NCI-H1105 treated with DMSO at 0.1 percent for 48 hours (cell line): Measurements from ENCODE around the gene UPK3A.
A peak's percentile ranks its signal among the peaks of the same experiment; 100 is the strongest.
"Not testable (repeated sequence)": the region's sequence is repeated elsewhere in the genome, so short reads cannot be mapped to it uniquely, and the experiment has no call there.

ENCODE experiments used
- DNase-seq: peaks from one replicate; lab custom pipeline; 2025; lab: John Stamatoyannopoulos, UW

UPK3A gene

DNA sequence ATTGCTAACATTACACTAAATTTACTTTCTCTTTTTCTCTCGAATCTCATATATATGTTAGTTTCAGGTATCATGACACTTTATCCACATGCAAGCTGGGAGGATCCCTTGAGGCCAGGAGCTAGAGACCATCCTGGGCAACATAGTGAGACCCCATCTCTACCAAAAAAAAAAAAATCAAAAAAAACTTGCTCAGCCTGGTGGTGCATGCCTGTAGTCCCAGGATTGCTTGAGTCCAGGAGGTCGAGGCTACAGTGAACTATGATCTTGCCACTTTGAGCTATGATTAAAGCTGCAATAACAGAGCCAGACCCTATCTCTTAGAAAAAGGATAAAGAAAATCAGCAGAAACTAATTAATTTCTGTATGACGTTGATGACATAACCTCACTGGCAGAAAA, 3.7 kb upstream of the UPK3A start:
- no peak for DNase-seq

- DNase-seq, result no peak
These were observed 712 bp downstream of the UPK3A start for GRCh38 chr22:45285263-45286058.

DNA sequence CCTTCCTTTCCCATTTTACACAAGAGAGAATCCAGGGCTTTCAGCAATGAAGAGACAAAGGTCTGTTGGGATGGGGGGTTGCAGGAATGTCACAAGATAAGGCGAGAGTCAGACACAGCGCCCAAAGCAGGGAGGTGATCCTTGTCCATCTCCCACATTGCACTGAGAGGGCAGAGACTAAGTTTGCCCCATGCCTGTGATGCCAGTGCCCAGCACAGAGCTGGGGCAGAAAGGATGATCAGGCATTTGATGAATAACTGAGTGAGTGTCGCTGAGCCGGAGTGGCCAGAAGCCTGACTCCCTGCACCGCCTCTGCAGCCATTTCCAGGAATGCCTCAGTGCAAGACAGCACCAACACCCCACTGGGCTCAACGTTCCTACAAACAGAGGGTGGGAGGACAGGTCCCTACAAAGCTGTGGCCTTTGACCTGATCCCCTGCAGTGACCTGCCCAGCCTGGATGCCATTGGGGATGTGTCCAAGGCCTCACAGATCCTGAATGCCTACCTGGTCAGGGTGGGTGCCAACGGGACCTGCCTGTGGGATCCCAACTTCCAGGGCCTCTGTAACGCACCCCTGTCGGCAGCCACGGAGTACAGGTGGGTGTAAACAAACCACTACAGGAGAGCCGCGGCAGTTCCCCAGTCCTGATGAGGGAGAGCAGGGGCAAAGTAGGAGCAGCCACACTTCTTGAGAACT, 2.3 kb downstream of the UPK3A start:
- DNase-seq, result no peak

DNA sequence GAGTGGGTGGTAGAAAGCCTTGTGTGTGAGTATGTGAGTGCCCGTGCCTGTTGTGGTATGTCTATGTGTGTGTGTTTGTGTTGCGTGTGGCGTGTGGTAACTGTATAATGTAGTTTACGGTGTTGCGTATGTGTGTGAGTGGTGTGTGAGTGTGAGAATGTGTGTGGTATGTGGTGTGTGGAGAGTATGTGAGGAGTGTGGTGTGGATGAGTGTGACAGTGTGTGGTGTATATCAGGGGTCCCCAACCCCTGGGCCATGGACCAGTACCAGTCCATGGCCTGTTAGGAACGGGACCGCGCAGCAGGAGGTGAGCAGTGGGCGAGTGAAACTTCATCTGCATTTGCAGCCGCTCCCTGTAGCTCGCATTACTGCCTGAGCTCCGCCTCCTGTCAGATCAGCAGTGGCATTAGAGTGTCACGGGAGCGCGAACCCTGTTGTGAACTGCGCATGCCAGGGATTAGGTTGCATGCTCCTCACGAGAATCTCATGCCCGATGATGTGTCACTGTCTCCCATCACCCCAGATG, 5.7 kb downstream of the UPK3A start:
- DNase-seq, result peak; percentile 19

DNA sequence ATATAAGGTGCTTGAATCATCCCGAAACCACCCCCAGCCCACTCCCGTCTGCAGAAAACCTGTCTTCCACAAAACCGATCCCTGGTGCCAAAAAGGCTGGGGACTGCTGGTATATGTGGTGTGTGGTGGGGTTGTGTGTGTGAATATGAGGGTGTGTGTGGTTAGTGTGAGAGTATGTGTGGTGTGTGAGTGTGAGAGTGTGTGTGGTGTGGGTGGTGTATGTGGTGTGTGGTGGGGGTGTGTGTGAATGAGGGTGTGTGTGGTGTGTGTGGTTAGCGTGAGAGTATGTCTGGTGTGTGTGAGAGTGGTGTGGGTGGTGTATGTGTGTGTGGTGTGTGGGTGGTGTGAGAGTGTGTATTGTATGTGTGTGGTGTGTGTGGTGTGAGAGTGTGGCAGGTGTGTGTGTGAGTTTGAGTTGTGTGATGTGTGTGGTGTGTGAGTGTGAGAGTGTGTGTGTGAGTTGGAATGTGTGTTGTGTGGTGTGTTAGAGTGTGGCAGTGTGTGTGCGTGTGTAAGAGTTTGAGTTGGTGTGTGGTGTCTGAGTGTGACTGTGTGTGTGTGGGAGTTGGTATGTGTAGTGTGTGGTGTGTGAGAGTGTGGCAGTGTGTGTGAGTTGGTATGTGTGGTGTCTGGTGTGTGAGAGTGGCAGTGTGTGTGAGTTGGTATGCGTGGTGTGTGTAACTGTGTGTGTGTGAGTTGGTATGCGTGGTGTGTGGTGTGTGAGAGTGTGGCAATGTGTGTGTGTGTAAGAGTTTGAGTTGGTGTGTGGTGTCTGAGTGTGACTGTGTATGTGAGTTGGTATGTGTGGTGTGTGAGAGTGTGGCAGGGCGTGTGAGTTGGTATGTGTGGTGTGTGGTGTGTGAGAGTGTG, 6.5 kb downstream of the UPK3A start:
- no peak for DNase-seq

- DNase-seq, result no peak
These were observed 7.2 kb downstream of the UPK3A start for GRCh38 chr22:45291931-45292290.

DNA sequence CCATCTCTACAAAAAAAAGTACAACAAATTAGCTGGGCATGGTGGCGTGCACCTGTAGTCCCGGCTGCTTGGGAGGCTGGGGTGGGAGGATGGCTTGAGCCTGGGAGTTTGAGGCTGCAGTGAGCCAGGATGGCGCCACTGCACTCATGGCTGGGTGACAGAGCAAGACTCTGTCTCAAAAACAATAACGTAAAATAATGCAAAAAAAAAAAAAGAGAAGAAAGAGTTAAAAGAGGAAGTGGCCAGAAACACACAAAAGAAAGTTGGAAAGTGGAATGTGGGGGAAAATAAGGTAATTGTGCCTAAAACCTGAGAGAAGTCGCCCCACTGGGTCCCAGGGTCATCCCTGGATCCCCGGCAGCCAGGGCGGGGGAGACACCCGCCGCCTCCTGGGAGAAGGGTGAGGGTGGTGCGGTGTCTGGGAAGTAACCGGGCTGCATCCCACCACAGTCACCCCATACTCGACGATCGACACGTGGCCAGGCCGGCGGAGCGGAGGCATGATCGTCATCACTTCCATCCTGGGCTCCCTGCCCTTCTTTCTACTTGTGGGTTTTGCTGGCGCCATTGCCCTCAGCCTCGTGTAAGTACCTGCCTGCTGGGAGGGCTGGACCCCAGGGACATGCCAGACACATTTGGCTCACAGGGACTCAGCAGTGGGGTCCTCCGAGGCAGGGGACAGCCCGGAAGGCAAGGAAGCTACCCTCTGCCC, 8.1 kb downstream of the UPK3A start:
- DNase-seq, result no peak

DNA sequence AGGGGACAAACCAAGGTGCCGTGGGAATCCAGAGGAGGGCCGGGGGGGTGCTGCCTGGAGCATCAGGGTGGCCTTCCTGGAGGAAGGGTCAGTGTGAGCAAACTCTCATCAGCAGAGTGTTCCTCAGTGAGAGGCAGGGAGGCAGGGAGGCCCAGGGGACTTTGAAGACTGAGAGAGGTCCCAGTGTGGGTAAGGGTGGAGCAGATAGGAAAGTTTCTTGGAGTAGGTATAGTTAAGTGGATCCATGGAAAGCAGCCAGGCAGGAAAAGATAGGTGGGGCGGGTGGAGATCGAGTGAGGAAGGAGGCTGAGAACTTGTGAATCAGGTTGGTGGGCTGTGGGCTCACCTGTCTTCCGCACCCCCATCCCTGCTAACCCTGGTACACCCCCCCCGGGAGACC, 9.3 kb downstream of the UPK3A start:
- DNase-seq, result no peak

DNA sequence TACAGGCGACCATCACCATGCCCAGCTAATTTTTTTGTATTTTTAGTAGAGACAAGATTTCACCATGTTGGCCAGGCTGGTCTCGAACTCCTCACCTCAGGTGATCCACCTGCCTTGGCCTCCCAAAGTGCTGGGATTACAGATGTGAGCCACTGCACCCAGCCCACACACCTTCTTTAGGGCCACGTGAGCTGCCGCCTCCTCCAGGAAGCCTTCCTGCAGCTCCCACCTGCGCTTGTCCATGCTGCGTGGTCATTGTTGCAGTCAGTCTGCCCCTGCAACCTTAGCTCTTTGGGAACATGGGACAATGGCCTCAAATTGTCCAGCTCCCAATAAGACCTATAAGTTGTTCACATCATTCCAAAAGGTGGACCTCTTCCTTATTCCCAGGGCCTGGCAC, 10.3 kb downstream of the UPK3A start:
- DNase-seq, result not testable (repeated sequence)

GRCh38 chr22:45295492-45295891, 10.7 kb downstream of the UPK3A start:
- DNase-seq, result no peak

GRCh38 chr22:45296628-45297297, 12.0 kb downstream of the UPK3A start:
- no peak for DNase-seq

- DNase-seq, result no peak
These were observed 14.3 kb downstream of the UPK3A start for GRCh38 chr22:45298934-45299505.

GRCh38 chr22:45302751-45303150, 18.0 kb downstream of the UPK3A start:
- DNase-seq, result no peak

GRCh38 chr22:45303181-45303580, 18.4 kb downstream of the UPK3A start:
- no peak for DNase-seq

DNA sequence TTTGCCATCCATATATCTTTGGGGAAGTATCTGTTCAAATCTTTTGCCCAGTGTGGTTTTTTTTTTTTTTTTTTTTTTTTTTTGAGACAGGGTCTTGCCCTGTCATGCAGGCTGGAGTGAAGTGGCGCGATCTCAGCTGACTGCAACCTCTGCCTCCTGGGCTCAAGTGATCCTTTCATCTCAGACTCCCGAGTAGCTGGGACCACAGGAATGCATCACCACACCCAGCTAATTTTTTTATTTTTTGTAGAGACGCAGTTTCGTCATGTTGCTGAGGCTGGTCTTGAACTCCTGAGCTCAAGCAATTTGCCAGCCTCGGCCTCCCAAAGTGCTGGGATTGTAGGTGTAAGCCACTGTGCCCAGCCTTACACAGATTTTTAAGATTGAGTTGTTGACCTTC, 20.2 kb downstream of the UPK3A start:
- no peak for DNase-seq

- DNase-seq, result no peak
These were observed 20.8 kb downstream of the UPK3A start for GRCh38 chr22:45305456-45306075.

DNA sequence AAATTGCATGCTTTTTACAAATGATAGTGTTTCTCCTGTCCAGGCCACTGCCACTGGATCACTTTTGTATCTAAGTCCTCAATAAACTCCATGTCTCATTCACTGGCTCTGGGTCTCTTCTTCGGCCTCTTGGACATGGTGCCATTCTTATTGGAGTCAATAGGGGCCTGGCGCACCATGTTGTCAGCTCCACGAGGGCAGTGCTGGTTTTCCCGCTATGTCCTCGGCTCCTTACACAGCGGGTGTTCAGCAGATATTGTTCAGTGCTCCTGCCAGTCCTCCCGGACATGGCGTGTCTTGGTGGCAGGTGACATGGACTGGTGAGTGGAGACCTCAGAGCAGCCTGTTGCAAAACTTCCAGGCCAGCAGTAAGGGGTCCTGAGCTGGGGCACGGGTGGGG, 21.4 kb downstream of the UPK3A start:
- no peak for DNase-seq

DNA sequence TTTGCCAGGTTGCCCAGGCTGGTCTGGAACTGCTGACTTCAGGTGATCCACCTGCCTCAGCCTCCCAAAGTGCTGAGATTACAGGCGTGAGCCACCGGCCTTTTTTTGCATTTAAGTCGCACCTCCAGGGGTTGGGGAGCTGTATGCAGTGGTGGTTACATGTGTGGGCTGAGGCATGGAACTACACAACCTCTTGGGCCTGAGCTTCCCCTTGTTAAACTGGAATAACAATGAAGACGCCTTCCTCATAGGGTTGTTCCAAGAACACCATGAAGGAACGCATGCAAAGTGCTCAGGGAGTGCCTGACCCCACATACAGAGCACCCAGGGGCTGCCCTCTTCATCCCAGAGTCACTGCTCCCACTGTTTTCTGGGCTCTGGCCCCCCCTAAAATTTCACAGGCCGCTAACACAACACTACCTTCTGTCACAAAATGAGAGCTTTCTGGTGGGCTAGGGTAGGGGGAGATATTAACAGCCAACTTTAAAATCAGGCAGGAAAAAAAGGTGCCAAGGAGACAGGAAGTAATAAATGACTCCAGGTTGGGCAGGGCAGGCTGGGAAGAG, 23.7 kb downstream of the UPK3A start:
- DNase-seq, result no peak

GRCh38 chr22:45308957-45309421, 24.2 kb downstream of the UPK3A start:
- DNase-seq, result no peak
